Smooth muscle cell of the brain vasculature (primary cell): ENCODE measurements around the gene MTHFD1L.

Experiments used
- DNase-seq: peaks from one replicate; pipeline ENCODE4 v3.0.0-alpha.2; 2012; ENCODE audit warnings: low read depth, low spot score

The MTHFD1L gene

GRCh38 chr6:150934380-150934779 lies 68.9 kb downstream of the MTHFD1L start:
- no peak for DNase-seq

DNA sequence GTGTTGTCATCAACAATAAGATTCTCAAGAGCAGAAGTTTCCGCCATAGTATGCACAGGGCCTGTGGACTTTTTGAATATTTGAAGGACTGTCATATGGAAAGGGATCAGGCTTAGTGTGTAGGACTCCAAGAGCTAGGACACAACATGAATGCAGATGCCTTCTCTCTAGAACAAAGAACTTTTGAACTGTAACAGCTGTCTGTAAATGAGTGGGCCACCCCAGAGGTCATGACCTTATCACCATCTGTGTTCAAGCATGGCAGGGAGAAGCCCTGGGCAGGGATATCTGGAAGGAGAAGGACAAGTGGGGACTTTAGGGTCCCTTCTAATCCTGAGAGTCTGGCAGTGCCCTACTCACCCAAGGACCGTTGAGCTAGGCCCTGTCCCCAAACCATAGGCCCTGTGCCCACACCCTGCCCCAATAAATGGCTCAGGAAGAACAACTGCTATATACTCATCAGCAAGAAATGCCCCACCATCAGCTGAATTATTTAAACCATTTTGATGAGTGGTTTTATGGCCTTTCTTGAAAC lies 70.6 kb downstream of the MTHFD1L start:
- DNase-seq = no peak

GRCh38 chr6:150937132-150937906 lies 71.8 kb downstream of the MTHFD1L start:
- DNase-seq = no peak

DNA sequence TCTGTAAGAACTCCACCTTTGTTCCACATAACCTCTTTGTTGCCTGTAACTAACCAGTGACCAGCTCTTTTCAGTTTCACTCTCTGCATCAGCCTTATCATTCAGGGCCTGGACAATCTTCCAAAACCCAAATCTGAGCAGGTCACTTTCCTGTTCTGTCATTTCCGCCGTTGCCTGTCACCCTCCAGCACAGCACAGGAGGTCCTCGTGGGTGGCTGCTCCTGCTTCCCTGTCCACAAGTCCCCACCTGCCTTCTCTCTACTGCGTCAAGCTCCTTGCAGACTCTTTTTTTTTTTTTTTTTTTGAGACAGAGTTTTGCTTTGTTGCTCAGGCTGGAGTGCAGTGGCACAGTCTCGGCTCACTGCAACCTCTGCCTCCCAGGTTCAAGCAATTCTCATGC lies 73.9 kb downstream of the MTHFD1L start:
- DNase-seq = no peak

GRCh38 chr6:150940941-150941340 lies 75.4 kb downstream of the MTHFD1L start:
- peak; percentile 40 for DNase-seq

DNA sequence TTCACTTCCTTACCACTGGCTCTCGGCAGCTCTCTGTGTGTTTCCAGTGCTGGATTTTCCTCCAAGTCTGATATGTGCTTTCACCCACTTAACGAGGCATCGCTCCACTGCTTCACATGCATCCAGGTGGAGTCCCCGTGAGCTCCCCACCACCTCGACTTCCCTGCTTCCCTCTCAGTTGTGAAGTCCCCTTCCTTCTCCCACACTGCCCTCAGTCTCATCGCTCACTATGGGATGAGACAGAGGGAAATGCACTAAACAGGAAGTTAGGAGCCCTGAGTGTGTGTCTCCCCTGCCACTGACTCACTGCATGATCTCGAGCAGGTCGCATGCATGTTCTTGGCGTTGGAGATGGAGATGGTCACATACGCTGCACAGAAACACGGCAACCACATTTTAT lies 84.0 kb downstream of the MTHFD1L start:
- no peak for DNase-seq

GRCh38 chr6:150953851-150954250 lies 88.3 kb downstream of the MTHFD1L start:
- DNase-seq = no peak

DNA sequence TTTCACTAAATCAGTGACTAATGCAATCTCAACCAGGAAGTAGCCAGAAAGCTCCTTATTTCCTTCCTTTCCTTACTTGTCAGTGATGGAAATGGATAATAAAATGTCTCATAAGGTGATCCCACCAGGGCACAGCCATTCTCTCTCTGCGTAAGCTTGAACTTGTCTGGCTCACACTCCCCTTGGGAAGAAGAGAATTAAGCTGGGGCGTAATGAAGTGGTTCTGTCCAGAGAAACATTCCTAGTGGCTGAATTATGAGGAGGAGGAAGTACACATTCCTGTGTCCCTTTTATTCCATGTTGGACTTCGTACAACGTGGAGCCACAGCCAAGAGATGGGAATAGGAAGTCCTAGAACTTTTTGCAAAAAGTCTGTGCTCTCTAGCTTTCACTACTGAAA lies 93.7 kb downstream of the MTHFD1L start:
- no peak for DNase-seq

DNA sequence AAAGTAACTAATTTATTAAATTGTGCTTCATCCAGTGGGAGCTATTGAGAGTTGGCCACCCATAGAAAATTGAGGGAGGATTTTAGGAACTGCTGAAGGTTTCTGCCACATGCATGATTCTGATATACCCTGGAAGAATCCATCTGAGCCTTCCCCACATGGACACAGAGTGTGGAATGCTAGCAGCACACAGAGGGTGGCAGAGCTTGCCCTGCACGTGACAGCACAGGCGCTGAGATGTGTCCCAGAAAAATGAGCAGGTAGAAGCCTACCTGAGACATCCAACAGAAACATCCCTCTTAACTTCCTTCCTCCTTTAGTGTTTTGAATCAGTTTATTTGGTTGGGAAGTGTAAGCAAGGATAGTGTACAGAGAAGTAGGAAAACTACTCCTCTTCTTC lies 96.9 kb downstream of the MTHFD1L start:
- DNase-seq = no peak

DNA sequence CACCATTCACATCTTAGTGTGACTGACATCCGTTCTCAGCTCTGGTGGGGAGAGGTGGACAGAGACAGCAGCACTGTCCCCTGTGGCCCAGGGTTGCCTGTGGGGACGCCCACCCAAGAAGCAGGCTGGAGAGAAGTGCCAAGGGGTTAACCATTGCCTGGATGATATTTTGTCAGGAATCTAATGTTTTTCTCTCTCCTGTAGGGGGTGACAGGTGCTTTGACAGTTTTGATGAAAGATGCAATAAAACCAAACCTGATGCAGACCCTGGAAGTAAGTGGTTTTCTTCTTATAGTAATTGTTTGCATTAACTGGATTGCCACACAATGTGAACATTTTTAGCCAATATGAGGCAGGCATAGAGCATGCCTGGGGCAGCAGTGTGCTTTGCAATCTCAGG lies 99.3 kb downstream of the MTHFD1L start:
- no peak for DNase-seq

GRCh38 chr6:150966786-150967185 lies 101.3 kb downstream of the MTHFD1L start:
- no peak for DNase-seq

- DNase-seq = no peak
Measured at GRCh38 chr6:150967381-150967780, 101.9 kb downstream of the MTHFD1L start.

DNA sequence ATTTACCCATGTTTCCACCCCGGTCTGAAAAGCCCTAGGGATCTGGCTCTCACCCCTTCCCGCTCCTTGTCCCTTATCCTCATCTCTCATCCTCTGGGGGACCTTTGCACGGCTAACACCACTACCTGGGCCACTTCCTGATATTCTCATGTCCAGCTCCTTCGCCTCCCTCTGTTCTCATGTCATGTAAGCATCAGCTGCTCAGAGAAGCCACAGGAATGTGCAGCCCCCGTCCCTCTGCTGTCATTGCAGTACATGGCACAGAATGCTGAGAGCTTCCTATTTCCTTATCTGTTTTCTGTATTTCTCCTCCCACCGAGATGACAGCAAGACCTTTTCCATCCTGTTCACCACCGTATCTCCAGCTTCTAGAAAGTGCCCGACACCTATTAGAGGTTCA lies 102.4 kb downstream of the MTHFD1L start:
- DNase-seq = no peak

GRCh38 chr6:150969901-150970300 lies 104.4 kb downstream of the MTHFD1L start:
- DNase-seq = no peak

DNA sequence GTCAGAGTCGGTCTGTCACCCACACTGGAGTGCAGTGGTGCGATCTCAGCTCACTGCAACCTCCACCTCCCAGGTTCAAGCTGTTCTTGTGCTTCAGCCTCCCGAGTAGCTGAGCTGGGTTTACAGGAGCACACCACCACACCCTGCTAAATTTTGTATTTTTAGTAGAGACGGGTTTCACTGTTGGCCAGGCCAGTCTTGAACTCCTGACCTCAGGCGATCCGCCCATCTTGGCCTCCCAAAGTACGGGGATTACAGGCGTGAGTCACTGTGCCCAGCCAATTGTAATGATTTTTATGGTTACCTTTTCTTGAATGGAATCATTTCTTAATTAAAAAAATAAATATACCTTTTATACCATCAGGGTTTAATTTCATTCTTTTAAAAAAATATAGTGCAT lies 105.7 kb downstream of the MTHFD1L start:
- no peak for DNase-seq

DNA sequence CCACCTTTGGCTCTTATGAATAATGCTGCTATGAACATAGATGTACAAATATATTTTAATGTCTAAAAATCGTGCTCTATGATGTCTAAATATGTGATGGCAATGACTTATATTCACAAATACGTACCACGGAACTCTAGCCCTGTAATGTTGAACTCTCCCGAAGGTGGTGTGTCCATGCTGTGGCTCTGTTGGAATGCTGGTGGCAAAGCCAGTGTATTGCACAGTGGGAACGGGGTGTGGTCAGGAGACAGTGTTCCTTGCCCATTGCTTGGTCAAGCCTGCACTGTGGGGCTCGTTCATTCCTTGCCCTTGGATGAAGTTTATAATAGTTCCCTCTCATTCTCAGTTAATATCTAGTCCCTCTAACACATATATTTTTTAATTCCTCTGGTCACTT lies 109.6 kb downstream of the MTHFD1L start:
- DNase-seq = no peak

DNA sequence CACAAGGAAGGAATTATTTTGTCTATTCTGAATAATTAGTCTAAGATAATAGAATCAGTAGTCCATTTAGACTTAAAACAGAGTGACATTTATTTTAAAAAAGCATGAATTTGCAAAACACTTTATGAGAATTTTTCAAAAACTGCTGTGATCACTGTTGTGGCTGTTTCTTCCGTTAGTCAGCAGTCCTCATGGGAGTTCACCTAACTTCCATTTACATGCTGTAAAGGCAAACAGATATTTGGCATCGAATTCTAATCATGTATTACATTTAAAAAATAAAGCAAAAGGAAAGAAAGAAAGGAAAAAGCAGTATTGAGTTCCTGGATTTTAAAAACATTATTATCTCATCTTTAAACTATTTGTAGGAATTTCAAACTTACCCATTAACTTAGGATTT lies 111.8 kb downstream of the MTHFD1L start:
- DNase-seq = no peak

DNA sequence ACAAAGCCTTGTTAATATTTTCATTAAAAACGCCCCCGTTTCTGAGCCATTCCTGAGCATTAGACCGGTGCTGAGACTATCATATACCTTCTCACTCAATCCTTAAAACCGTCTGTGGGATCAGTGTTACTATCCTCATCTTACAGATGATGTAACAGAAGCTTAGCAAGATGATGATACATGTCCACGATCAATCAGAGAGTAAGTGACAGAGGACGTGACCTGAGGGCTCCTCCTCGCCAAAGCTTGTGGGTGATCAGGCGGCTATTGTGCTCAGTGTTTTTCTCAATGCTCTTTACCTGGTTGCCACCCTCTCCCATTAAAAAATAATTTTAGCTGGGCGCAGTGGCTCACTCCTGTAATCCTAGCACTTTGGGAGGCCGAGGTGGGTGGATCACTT lies 113.1 kb downstream of the MTHFD1L start:
- no peak for DNase-seq

- no peak for DNase-seq
Measured at GRCh38 chr6:150979826-150980350, 114.4 kb downstream of the MTHFD1L start.

- DNase-seq = no peak
Measured at GRCh38 chr6:150981095-150981494, 115.6 kb downstream of the MTHFD1L start.

- no peak for DNase-seq
Measured at GRCh38 chr6:150981669-150982068, 116.2 kb downstream of the MTHFD1L start.

GRCh38 chr6:150987371-150987828 lies 121.9 kb downstream of the MTHFD1L start:
- no peak for DNase-seq

DNA sequence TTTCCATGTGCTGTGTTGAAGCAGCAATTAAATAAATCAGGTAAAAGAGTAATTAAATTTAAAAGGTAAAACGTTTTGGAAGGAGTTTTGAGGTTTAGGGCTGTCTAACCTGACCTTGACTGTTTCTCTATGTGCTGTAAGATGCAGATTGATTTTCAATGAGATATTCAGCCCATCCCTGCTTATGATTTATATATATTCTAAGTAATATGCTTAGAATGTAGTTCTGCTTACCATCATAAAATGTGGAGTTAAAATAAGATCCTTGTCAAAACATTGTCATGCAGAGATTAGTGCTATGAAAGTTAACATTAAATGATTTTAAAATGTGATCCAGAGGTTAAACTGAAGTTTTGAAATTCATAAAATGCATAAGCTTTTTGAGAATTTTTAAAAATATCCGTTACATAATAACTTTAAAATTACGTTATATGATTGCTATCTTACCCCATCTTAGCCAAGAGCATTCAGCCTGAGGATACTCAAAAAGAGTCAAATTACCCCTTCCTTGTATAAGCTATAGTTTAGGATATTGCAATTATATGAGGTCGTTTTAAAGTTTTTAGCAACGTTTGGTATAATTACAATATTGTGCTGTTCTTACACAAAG lies 122.5 kb downstream of the MTHFD1L start:
- no peak for DNase-seq
